Lower leg skin (tissue), 4 donors: ENCODE results near the gene RIC1. TPM values are rescaled to one million over a fixed set of nuclear protein-coding genes. Genes with fewer than 3 reads are reported as not detected.

Experiments used
- DNase-seq, 2 donors: peaks; one replicate each; pipeline ENCODE4 v3.0.0-alpha.2; 2019; ENCODE audit warnings: low spot score in 2 of 2
- H3K4me3 ChIP-seq: fragments of 200-600 bp; sonication (generic); 2 replicates; pipeline ENCODE4 v1.5.1; 2017; ENCODE audit warnings: mild to moderate bottlenecking, low read depth; ENCODE audit not compliant: poor library complexity, severe bottlenecking
- POLR2A ChIP-seq, 2 donors: fragments of 450-650 bp; IDR thresholded peaks; one replicate each; pipeline ENCODE4 v1.6.1; 2016 to 2017; ENCODE audit warnings: antibody characterized with exemption in 2 of 2, mild to moderate bottlenecking in 1 of 2, moderate library complexity in 1 of 2
- WGBS, 2 donors: methylation state at CpG; one replicate each; pipeline ENCODE4 v1.1.5; 2018; 5-methylcytosine and 5-hydroxymethylcytosine counted together
- intact Hi-C: fragments of 100-400 bp; cut with DNase I; formaldehyde crosslinking; loops from one replicate; pipeline ENCODE4 v1.15.0; 2023; ENCODE audit warnings: low total_unique reads
- total RNA-seq, 4 donors: library from RNA; depleted of rRNA; stranded (reverse); fragments of >200 nt; gene quantifications; one replicate each; pipeline ENCODE4 v1.1.0, GENCODE V29; 2016
- TF ChIP-seq, protein P1 (sequence below), 3 donors: fragments of 450-650 bp; IDR thresholded peaks; one replicate each; pipeline ENCODE4 v1.5.1; 2016; ENCODE audit warnings: antibody characterized with exemption in 3 of 3, mild to moderate bottlenecking in 3 of 3, moderate library complexity in 2 of 3

The RIC1 gene
- total RNA-seq, 4 donors from 2014 or later = 31.3 to 62.3 (median 37.6) TPM

GRCh38 chr9:5825223-5825622 is 196.3 kb downstream of the RIC1 start:
- TF ChIP-seq, protein P1, sequence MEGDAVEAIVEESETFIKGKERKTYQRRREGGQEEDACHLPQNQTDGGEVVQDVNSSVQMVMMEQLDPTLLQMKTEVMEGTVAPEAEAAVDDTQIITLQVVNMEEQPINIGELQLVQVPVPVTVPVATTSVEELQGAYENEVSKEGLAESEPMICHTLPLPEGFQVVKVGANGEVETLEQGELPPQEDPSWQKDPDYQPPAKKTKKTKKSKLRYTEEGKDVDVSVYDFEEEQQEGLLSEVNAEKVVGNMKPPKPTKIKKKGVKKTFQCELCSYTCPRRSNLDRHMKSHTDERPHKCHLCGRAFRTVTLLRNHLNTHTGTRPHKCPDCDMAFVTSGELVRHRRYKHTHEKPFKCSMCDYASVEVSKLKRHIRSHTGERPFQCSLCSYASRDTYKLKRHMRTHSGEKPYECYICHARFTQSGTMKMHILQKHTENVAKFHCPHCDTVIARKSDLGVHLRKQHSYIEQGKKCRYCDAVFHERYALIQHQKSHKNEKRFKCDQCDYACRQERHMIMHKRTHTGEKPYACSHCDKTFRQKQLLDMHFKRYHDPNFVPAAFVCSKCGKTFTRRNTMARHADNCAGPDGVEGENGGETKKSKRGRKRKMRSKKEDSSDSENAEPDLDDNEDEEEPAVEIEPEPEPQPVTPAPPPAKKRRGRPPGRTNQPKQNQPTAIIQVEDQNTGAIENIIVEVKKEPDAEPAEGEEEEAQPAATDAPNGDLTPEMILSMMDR (IDR thresholded peaks at IDR 0.05) = no peak
- no peak for TF ChIP-seq POLR2A (IDR thresholded peaks at IDR 0.05)
- no peak for DNase-seq
- 69 to 91% methylated on average over 1 of the region's 1 CpG for WGBS, 2 donors
- no peak overlapping the region for H3K4me3 ChIP-seq
- intact Hi-C loops = no loop called here

Other genes with a start within 250 kb of the RIC1 start
- gene PLGRKT, start 191.2 kb upstream of the RIC1 start, total RNA-seq = 10 to 100 TPM in 2 of 4 donors, 1 to 10 TPM in 2; 6.1 to 15.3 (median 9.1) TPM
- 1 to 10 TPM in 1 of 4 donors, under 1 TPM in 3; 0.08 to 1.5 (median 0.50) TPM for gene CD274, start 178.6 kb upstream of the RIC1 start, total RNA-seq
- 1 to 10 TPM in 2 of 4 donors, under 1 TPM in 1, not detected in 1; 0.63 to 2.5 (median 1.3) TPM for gene PDCD1LG2, start 118.6 kb upstream of the RIC1 start, total RNA-seq
- gene ERMP1, start 204.0 kb downstream of the RIC1 start, total RNA-seq = 10 to 100 TPM; 16.4 to 24.6 (median 21.7) TPM